GM12878 (cell line): Measurements from ENCODE around the gene HMMR. TPM values are rescaled to one million over a fixed set of nuclear protein-coding genes. Genes with fewer than 3 reads are reported as not detected.
"Not testable (repeated sequence)": the region's sequence is repeated elsewhere in the genome, so short reads cannot be mapped to it uniquely, and the experiment has no call there.

Source experiments
- ATAC-seq: fragments of 200-7000 bp; cut with Tn5 transposase; 3 replicates; pipeline ENCODE4 v1.9.1; 2020; ENCODE audit warnings: mild to moderate bottlenecking, moderate library complexity
- BruUV-seq: library from RNA; stranded (reverse); fragments of 400-500 nt; replicated peaks from 2 replicates; lab custom pipeline; 2021; lab: Mats Ljungman, UMichigan
- CTCF ChIA-PET: fragments of 300-600 bp; sonication (Branson Sonifier 250); formaldehyde crosslinking; extraction: SDS; loops from one replicate; lab custom pipeline; 2021; ENCODE audit warnings: inconsistent platforms; lab: Yijun Ruan, JAX
- POLR2A ChIA-PET: fragments of 350-600 bp; formaldehyde crosslinking; extraction: SDS; loops from one replicate; lab custom pipeline; 2021; ENCODE audit warnings: inconsistent platforms; lab: Charles Lee
- RAD21 ChIA-PET: fragments of 300-600 bp; sonication (Branson Sonifier 250); formaldehyde crosslinking; loops from one replicate; lab custom pipeline; 2023; ENCODE audit warnings: antibody characterized with exemption; ENCODE audit not compliant: unreplicated experiment; lab: Charles Lee
- SMC1A ChIA-PET: fragments of 300-600 bp; sonication (Branson Sonifier 250); formaldehyde crosslinking; loops from one replicate; lab custom pipeline; 2023; ENCODE audit not compliant: unreplicated experiment, uncharacterized antibody; lab: Charles Lee
- DNase-seq: peaks from one replicate; pipeline ENCODE4 v3.0.0-alpha.2; 2011; ENCODE audit warnings: low read depth, low spot score
- FAIRE-seq: peaks from 3 replicates; lab custom pipeline; 2011; peaks lifted over from hg19 to GRCh38; lab: Jason Lieb, UNC
- H2AFZ ChIP-seq: 2 replicates; pipeline ENCODE4 v1.6.0; 2011; ENCODE audit warnings: low read depth, low read length, control low read depth; ENCODE audit not compliant: control insufficient read depth
- H3K27ac ChIP-seq: 2 replicates; pipeline ENCODE4 v1.5.1; 2011; ENCODE audit warnings: control low read depth; ENCODE audit not compliant: control insufficient read depth, insufficient read depth
- H3K27me3 ChIP-seq, 2 experiments: replicated peaks in 1 of 2; 2 replicates each; pipeline versions ENCODE4 v1.6.0 to v1.6.1; 2011; ENCODE audit warnings: low read length in 1 of 2; ENCODE audit not compliant: control insufficient read depth in 2 of 2, insufficient read depth in 2 of 2
- H3K36me3 ChIP-seq, 2 experiments: 2 replicates each; pipeline ENCODE4 v1.5.1; 2011; ENCODE audit warnings: low read length in 1 of 2; ENCODE audit not compliant: control insufficient read depth in 2 of 2, insufficient read depth in 2 of 2
- H3K4me1 ChIP-seq: 2 replicates; pipeline ENCODE4 v1.6.1; 2011; ENCODE audit warnings: mild to moderate bottlenecking, low read length, moderate library complexity, mixed read lengths; ENCODE audit not compliant: control insufficient read depth, insufficient read depth
- H3K4me2 ChIP-seq: 2 replicates; pipeline ENCODE4 v1.6.0; 2011; ENCODE audit warnings: control low read depth; ENCODE audit not compliant: control insufficient read depth, insufficient read depth
- H3K4me3 ChIP-seq: fragments of 200-600 bp; sonication (generic); 2 replicates; pipeline ENCODE4 v1.5.1; 2016
- H3K79me2 ChIP-seq: 2 replicates; pipeline ENCODE4 v1.6.0; 2011; ENCODE audit warnings: low read length; ENCODE audit not compliant: control insufficient read depth, insufficient read depth
- H3K9ac ChIP-seq: 2 replicates; pipeline ENCODE4 v1.8.0; 2011; ENCODE audit warnings: low read length, control low read depth, mixed read lengths; ENCODE audit not compliant: control insufficient read depth, insufficient read depth
- H3K9me3 ChIP-seq: replicated peaks from 3 replicates; pipeline ENCODE4 v1.5.1; 2011; ENCODE audit warnings: mild to moderate bottlenecking, low read length; ENCODE audit not compliant: control insufficient read depth, insufficient read depth
- H4K20me1 ChIP-seq: 2 replicates; pipeline ENCODE4 v1.6.0; 2011; ENCODE audit not compliant: control insufficient read depth, insufficient read depth
- FOXM1 ChIP-seq: IDR thresholded peaks from 2 replicates; pipeline ENCODE4 v1.6.1; 2012; ENCODE audit warnings: low read depth, mild to moderate bottlenecking, inconsistent platforms, low read length, moderate library complexity
- LARP7 ChIP-seq: fragments of 450-650 bp; IDR thresholded peaks from 2 replicates; pipeline ENCODE4 v1.6.1; 2017; ENCODE audit warnings: mild to moderate bottlenecking
- POLR2A ChIP-seq: IDR thresholded peaks from 2 replicates; pipeline ENCODE4 v1.6.1; 2011; ENCODE audit warnings: low read depth, mild to moderate bottlenecking, low read length
- RUNX3 ChIP-seq: IDR thresholded peaks from 2 replicates; pipeline ENCODE4 v1.6.1; 2012; ENCODE audit warnings: low read length, inconsistent platforms
- SIN3A ChIP-seq: IDR thresholded peaks from 2 replicates; pipeline ENCODE4 v1.6.1; 2012; ENCODE audit warnings: low read depth, low read length, improper control_type of control experiment
- SREBF1 ChIP-seq: IDR thresholded peaks from 2 replicates; pipeline ENCODE4 v1.6.1; 2012; ENCODE audit warnings: mild to moderate bottlenecking, low read length
- TAF1 ChIP-seq: IDR thresholded peaks from 2 replicates; pipeline ENCODE4 v1.6.1; 2011; ENCODE audit warnings: mild to moderate bottlenecking, low read depth, low read length, borderline replicate concordance
- ZBTB33 ChIP-seq: fragments of 450-650 bp; IDR thresholded peaks from 2 replicates; pipeline ENCODE4 v1.6.1; 2017; ENCODE audit warnings: mild to moderate bottlenecking
- ZNF24 ChIP-seq: fragments of 450-650 bp; IDR thresholded peaks from 2 replicates; pipeline ENCODE4 v1.6.1; 2017; ENCODE audit warnings: antibody characterized with exemption, mild to moderate bottlenecking
- ZSCAN29 ChIP-seq: fragments of 450-650 bp; IDR thresholded peaks from 2 replicates; pipeline ENCODE4 v1.6.1; 2017; ENCODE audit warnings: mild to moderate bottlenecking, moderate library complexity
- WGBS: methylation state at CpG from one replicate; pipeline ENCODE4 v1.1.6; 2016; ENCODE audit warnings: low lambda C conversion rate; ENCODE audit not compliant: insufficient replicate concordance, insufficient coverage; ENCODE audit errors: missing lambda C conversion rate; 5-methylcytosine and 5-hydroxymethylcytosine counted together
- in situ Hi-C: fragments of 300-500 bp; cut with MboI; formaldehyde crosslinking; loops from 9 replicates; pipeline ENCODE4 v1.14.3; 2018; ENCODE audit warnings: mixed read lengths
- intact Hi-C: fragments of 100-400 bp; cut with micrococcal nuclease; formaldehyde crosslinking; loops from one replicate; pipeline ENCODE4 v1.14.2; 2022; ENCODE audit not compliant: unreplicated experiment
- polyA plus RNA-seq, 11 experiments: library from polyadenylated mRNA; depleted of rRNA in 4 of 11; unstranded in 6 of 11; stranded (reverse) in 5 of 11; fragments of >200 nt; fragmentation: Nextera tagmentation in 4 of 11; fragmentation: Illumina TruSeq in 1 of 11; extraction: Ambion mirVana in 4 of 11; extraction: Trizol in 1 of 11; gene quantifications; 1 replicate in 1 of 11; 2 replicates in 10 of 11; pipeline versions ENCODE4 v1.2.1 to v1.2.3, GENCODE V29; 2011 to 2016; ENCODE audit warnings: inconsistent platforms in 2 of 11, missing spikeins in 2 of 11, low read depth in 1 of 11
- total RNA-seq, 4 experiments: library from RNA; depleted of rRNA in 3 of 4; stranded (reverse); fragments of >200 nt in 3 of 4; fragmentation: Illumina TruSeq in 1 of 4; extraction: Trizol in 1 of 4; gene quantifications; 2 replicates each; pipeline versions ENCODE4 v1.2.1 to v1.2.3, GENCODE V29; 2013 to 2021

HMMR gene
- total and polyA plus RNA-seq, 10 of the 15 experiments (the other 5 are each of a cell fraction or from before 2014, with no cell fraction given), result 44.1 to 122 (median 64.2) TPM

- TF ChIP-seq ZBTB33 (no peak), SREBF1 (0 out of 2 replicates have a peak, but pooled peaks have one; percentile 10), RUNX3 (0 out of 2 replicates have a peak, but pooled peaks have one; percentile 0), POLR2A (peak; percentile 64; the same call in 1 of the 2 replicates), FOXM1 (peak; percentile 62; the same call in 1 of the 2 replicates), SIN3A (peak; percentile 97), ZNF24 (no peak), LARP7 (peak; percentile 40; the same call in 1 of the 2 replicates), TAF1 (peak; percentile 64; the same call in 1 of the 2 replicates), ZSCAN29 (peak; percentile 84)
Observed at GRCh38 chr5:163460562-163461171, at the start of gene HMMR (continued).

GRCh38 chr5:163415673-163416072 lies 44.8 kb upstream of the HMMR start:
- H3K4me2 ChIP-seq, H4K20me1 ChIP-seq, H3K9ac ChIP-seq, in situ Hi-C loops, H3K79me2 ChIP-seq, SMC1A ChIA-PET, H3K4me3 ChIP-seq, ATAC-seq, H3K27ac ChIP-seq, intact Hi-C loops, FAIRE-seq, RAD21 ChIA-PET, H3K36me3 ChIP-seq, H3K27me3 ChIP-seq, H2AFZ ChIP-seq, H3K4me1 ChIP-seq, BruUV-seq, POLR2A ChIA-PET, H3K9me3 ChIP-seq, DNase-seq: not testable (repeated sequence)
- 70% methylated on average over 15 of the region's 15 CpGs for WGBS
- CTCF ChIA-PET, result interaction anchor here (0.9 kb wide), 1 partner anchor 68 kb away, joined by 3 read pairs; no protein-coding TSS in a partner anchor
